22Rv1 (cell line): ENCODE measurements around the gene SREK1IP1.

Experiments
- ZFX ChIP-seq: fragments of 450-650 bp; IDR thresholded peaks from 2 replicates; pipeline ENCODE4 v1.6.1; 2017; ENCODE audit warnings: antibody characterized with exemption, borderline replicate concordance
- TF ChIP-seq, protein P1 (sequence below): fragments of 450-650 bp; IDR thresholded peaks from 2 replicates; pipeline ENCODE4 v1.5.1; 2017; ENCODE audit warnings: mild to moderate bottlenecking

DNA sequence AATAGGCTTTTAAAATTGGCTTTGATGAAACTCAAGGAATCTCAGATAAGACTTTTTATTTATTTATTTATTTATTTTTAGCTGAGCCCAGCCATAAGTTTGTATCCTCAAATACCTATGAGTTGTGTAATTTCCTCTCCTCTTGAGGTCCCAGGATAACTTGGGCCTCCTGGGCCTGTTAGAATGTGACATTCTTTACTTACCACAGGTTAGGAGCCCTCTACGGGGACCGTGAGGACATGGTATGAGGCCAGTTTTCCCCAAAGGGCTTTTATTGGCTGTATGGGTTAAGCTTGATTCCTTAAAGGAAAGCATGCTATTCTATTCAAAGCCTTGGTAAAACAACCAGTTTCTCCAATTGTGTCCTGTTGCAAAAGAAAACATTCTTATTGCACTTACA lies 61.3 kb downstream of the SREK1IP1 start:
- TF ChIP-seq, protein P1, sequence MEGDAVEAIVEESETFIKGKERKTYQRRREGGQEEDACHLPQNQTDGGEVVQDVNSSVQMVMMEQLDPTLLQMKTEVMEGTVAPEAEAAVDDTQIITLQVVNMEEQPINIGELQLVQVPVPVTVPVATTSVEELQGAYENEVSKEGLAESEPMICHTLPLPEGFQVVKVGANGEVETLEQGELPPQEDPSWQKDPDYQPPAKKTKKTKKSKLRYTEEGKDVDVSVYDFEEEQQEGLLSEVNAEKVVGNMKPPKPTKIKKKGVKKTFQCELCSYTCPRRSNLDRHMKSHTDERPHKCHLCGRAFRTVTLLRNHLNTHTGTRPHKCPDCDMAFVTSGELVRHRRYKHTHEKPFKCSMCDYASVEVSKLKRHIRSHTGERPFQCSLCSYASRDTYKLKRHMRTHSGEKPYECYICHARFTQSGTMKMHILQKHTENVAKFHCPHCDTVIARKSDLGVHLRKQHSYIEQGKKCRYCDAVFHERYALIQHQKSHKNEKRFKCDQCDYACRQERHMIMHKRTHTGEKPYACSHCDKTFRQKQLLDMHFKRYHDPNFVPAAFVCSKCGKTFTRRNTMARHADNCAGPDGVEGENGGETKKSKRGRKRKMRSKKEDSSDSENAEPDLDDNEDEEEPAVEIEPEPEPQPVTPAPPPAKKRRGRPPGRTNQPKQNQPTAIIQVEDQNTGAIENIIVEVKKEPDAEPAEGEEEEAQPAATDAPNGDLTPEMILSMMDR = no peak
- no peak for TF ChIP-seq ZFX
